Hematopoietic multipotent progenitor cell (in vitro differentiated cells): Measurements from ENCODE around the gene NAA15. TPM values are rescaled to one million over a fixed set of nuclear protein-coding genes. Genes with fewer than 3 reads are reported as not detected.
"Not testable (repeated sequence)": the region's sequence is repeated elsewhere in the genome, so short reads cannot be mapped to it uniquely, and the experiment has no call there.

Experiments used
- DNase-seq, 3 donors: peaks; one replicate each; pipeline ENCODE4 v3.0.0-alpha.2; 2011 to 2015; ENCODE audit warnings: low read depth in 2 of 3, low spot score in 2 of 3
- total RNA-seq: library from RNA; depleted of rRNA; stranded (reverse); fragments of >200 nt; gene quantifications from one replicate; pipeline ENCODE4 v1.2.3, GENCODE V29; 2012

NAA15 gene
- total RNA-seq, 1 donor = 13.5 TPM

- no peak for DNase-seq
Measured at GRCh38 chr4:139295942-139296299, 5.4 kb upstream of the NAA15 start.

GRCh38 chr4:139297001-139297410 lies 4.3 kb upstream of the NAA15 start:
- no peak for DNase-seq

- DNase-seq = no peak
Measured at GRCh38 chr4:139299536-139299935, 1.8 kb upstream of the NAA15 start.

- DNase-seq = peak in 2 of 3 donors; percentile 50 to 54
Measured at GRCh38 chr4:139300431-139301112, 733 bp upstream of the NAA15 start.

- peak; percentile 34 to 76 (median 72) for DNase-seq
Measured at GRCh38 chr4:139301821-139302611, 711 bp downstream of the NAA15 start, which contains the start of gene NDUFC1. Gene NDUFC1, minus strand, starts transcription at chr4:139302477. Its CDS starts 6,679 bp downstream, at chr4:139295798.

- no peak for DNase-seq
Measured at GRCh38 chr4:139304920-139305319, 3.6 kb downstream of the NAA15 start.

- no peak for DNase-seq
Measured at GRCh38 chr4:139311909-139312308, 10.6 kb downstream of the NAA15 start.

- DNase-seq = peak in 1 of 3 donors; percentile 17
Measured at GRCh38 chr4:139312552-139313332, 11.4 kb downstream of the NAA15 start.

GRCh38 chr4:139313414-139313813 lies 12.1 kb downstream of the NAA15 start:
- DNase-seq = not testable (repeated sequence)

- no peak for DNase-seq
Measured at GRCh38 chr4:139314047-139314800, 12.9 kb downstream of the NAA15 start.

GRCh38 chr4:139315221-139315675 lies 13.9 kb downstream of the NAA15 start:
- no peak for DNase-seq

- no peak for DNase-seq
Measured at GRCh38 chr4:139316733-139317132, 15.4 kb downstream of the NAA15 start.

- no peak for DNase-seq
Measured at GRCh38 chr4:139317635-139318034, 16.3 kb downstream of the NAA15 start.

GRCh38 chr4:139319571-139319970 lies 18.3 kb downstream of the NAA15 start:
- no peak for DNase-seq

GRCh38 chr4:139322070-139322469 lies 20.8 kb downstream of the NAA15 start:
- not testable (repeated sequence) for DNase-seq

- DNase-seq = not testable (repeated sequence)
Measured at GRCh38 chr4:139322541-139322940, 21.2 kb downstream of the NAA15 start.

GRCh38 chr4:139324620-139325019 lies 23.3 kb downstream of the NAA15 start:
- DNase-seq = no peak

- no peak for DNase-seq
Measured at GRCh38 chr4:139329665-139330200, 28.4 kb downstream of the NAA15 start.

GRCh38 chr4:139330283-139330682 lies 29.0 kb downstream of the NAA15 start:
- no peak for DNase-seq

GRCh38 chr4:139331185-139331584 lies 29.9 kb downstream of the NAA15 start:
- DNase-seq = no peak
